Astrocyte of the cerebellum (primary cell): ENCODE data around the gene CREBL2.
"Not testable (repeated sequence)": the region's sequence is repeated elsewhere in the genome, so short reads cannot be mapped to it uniquely, and the experiment has no call there.

Experiments
- DNase-seq: peaks from one replicate; pipeline ENCODE4 v3.0.0-alpha.2; 2011; ENCODE audit warnings: low read depth
- H3K4me3 ChIP-seq: 2 replicates; pipeline ENCODE4 v1.5.1; 2011; ENCODE audit warnings: mild to moderate bottlenecking, low read depth, low read length, moderate library complexity
- in situ Hi-C: cut with HindIII; loops from 2 replicates; pipeline ENCODE4 v1.10.0; 2017; ENCODE audit warnings: low sequenced_read_pairs
- TF ChIP-seq, protein P1 (sequence below): IDR thresholded peaks from 2 replicates; pipeline ENCODE4 v1.5.1; 2012; ENCODE audit warnings: low read length, low read depth, moderate library complexity, mild to moderate bottlenecking; ENCODE audit errors: missing control alignments

The CREBL2 gene, protein sequence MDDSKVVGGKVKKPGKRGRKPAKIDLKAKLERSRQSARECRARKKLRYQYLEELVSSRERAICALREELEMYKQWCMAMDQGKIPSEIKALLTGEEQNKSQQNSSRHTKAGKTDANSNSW

DNA sequence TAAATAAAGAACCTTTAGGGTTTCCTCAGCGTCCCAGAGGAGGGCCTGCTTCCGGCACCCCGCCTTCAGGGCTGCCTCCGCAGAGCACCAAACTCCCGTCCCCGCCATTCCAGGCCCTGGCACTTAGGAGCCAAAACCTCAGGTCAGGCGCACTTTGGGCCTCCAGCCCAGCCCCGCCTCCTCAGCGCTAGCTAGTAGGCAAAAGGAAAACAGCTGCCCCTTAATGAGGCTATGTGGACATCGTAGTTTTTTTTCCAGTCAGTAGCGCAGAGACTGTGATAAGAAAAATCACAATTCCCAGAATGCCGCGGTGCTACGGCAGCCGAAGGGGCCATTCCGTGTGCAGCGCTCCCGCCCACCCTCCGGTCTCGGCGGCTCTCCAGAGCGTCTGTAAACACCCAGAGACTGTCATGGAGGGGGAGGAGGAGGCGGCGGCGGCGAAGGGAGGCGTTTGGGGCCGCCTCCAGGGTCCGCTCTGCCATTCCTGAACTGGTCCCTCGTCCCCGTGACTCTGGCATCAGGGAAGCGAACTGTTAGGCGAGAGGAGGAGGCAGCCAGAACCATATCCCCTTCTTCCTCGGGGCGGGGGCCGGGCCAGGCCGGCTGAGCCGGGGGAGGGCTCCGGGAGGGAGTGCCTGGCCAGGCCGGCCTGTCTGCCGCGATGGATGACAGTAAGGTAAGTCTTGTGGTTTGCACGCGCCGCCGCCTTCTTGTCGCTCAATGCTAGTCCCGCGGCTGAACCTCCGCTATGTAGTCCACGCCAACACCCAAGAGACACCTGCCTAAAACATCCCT is at the start of gene CREBL2:
TSS of gene CREBL2 (plus strand) at position 365 of the 795 bp plus-strand sequence. CDS start at position 662, 297 bp downstream.
- in situ Hi-C loops = no loop called here
- H3K4me3 ChIP-seq = peak within 1 kb of the TSS; percentile 75
- TF ChIP-seq, protein P1, sequence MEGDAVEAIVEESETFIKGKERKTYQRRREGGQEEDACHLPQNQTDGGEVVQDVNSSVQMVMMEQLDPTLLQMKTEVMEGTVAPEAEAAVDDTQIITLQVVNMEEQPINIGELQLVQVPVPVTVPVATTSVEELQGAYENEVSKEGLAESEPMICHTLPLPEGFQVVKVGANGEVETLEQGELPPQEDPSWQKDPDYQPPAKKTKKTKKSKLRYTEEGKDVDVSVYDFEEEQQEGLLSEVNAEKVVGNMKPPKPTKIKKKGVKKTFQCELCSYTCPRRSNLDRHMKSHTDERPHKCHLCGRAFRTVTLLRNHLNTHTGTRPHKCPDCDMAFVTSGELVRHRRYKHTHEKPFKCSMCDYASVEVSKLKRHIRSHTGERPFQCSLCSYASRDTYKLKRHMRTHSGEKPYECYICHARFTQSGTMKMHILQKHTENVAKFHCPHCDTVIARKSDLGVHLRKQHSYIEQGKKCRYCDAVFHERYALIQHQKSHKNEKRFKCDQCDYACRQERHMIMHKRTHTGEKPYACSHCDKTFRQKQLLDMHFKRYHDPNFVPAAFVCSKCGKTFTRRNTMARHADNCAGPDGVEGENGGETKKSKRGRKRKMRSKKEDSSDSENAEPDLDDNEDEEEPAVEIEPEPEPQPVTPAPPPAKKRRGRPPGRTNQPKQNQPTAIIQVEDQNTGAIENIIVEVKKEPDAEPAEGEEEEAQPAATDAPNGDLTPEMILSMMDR = no peak
- DNase-seq = peak; percentile 94

DNA sequence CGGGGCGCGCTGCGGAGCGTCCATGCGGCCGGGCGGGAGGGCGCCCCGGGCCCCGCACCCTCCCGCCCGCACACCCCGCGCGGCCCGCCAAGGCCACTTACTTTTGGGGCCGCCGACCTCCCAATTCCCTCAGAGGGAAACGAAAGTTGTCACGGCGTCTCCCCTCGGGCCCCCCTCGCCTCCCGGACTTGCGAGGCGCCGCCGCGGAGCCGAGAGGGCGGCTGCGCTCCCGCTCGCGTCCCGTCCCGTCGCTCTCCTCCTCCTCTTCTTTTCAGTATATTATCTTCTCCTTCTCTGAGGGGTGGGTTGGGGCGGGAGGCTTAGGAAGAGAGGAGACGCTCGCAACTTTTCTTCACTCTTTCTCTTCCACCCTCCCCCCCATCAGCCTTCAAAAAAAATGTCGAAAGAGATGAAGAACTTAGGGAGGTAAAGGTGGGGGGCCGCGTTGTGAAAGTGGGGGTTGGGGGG is 49.6 kb upstream of the CREBL2 start:
- in situ Hi-C loops = no loop called here
- no peak for DNase-seq
- H3K4me3 ChIP-seq = peak overlapping the region; percentile 81
- TF ChIP-seq, protein P1 = no peak

DNA sequence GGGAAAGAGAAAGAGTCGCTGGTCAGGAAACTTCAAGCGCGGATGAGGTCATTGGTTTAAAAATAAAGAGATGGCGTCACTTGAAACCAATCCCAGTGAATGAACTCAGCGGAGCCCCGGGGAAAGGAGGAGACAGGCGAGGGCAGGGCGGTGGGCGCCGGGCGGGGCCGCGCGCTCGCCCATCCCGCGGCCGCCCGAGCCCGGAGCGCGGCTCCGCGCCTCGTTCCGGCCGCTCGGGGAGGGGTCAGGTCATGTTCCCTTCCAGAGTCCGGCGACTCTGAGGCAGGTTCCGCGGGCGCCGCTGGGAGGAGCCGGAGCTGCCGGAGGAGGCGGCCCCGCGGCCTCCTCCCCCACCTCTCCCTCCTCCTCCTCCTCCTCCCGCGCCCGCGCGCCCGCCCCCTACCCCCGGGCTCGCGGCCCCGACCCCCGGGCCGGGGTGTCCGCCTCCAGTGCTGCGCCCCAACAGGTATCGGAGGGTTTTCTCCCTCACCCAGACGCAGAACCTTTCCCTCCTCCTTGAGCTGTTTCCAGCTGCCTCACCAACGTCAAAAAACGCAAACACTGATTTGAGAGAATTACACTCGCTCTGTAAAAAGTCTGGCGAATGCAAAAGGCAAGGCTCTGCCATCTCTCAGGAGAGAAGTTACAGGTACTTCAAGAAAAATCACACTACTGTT is 49.0 kb upstream of the CREBL2 start, which contains the start of gene DUSP16:
TSS of gene DUSP16 (minus strand) at position 279 of the 677 bp plus-strand sequence. CDS start 41,765 bp downstream, outside the sequence.
- TF ChIP-seq, protein P1 = no peak
- in situ Hi-C loops = no loop called here
- H3K4me3 ChIP-seq = peak within 1 kb of the TSS; percentile 81
- DNase-seq = peak; percentile 93

DNA sequence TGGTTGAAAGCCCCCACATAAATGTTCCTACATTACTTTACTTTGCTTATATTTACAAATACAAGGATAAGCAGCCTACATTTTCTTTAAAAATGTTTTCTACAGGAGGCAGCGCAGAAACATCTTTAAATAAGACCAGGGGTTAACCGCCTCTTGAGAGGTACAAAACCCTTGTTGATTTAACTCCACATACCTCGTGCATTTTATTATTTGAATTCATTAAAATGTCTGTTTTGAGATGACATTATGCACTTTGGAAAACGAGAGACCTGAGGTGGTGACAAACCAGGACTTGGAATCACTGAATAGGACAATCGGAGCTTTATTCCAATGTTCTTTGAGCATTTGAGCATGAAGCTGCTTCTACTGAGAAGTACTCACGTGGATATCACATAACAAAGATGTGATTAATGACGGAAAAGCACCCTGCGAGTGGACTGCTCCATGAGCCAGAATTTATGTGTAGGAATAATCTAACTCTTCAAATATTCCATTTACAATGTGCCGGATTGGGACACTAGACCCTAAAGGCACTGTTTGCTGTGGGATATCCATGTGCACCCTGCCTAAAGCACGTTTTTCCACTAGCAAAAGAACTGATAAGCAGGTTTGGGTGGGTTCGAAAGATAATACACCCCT is 48.3 kb upstream of the CREBL2 start:
- peak overlapping the region; percentile 81 for H3K4me3 ChIP-seq
- TF ChIP-seq, protein P1 = no peak
- DNase-seq = no peak
- in situ Hi-C loops = no loop called here

DNA sequence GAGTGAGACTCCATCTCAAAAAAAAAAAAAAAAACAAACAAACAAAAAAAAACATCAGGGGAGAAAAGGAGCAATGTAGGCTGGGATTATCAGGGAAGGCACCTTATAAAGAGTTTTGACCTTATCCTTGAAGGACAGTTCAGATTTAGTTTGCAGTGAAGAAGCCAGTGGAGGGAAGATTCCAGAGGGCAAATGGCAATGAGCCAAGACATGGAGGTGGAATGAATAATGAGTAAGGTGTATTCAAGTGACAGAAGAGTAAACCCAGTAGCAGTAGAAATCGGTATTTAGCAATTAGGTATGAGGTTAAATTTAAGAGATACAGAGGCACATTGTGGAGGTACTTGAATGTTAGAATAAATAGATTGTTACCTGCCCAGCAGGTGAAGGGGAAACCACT is 46.8 kb upstream of the CREBL2 start:
- no peak overlapping the region for H3K4me3 ChIP-seq
- TF ChIP-seq, protein P1 = no peak
- no peak for DNase-seq
- in situ Hi-C loops = no loop called here

DNA sequence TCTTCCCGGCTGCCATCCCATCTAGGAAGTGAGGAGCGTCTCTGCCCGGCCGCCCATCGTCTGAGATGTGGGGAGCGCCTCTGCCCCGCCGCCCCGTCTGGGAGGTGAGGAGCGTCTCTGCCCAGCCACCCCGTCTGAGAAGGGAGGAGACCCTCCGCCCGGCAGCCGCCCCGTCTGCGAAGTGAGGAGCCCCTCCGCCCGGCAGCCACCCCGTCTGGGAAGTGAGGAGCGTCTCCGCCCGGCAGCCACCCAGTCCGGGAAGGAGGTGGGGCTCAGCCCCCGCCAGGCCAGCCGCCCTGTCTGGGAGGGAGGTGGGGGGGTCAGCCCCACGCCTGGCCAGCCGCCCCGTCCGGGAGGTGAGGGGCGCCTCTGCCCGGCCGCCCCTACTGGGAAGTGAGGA is 45.7 kb upstream of the CREBL2 start:
- in situ Hi-C loops, H3K4me3 ChIP-seq, DNase-seq: not testable (repeated sequence)
